Spleen (tissue), 11 donors: Measurements from ENCODE around the gene CLCN7. TPM values are rescaled to one million over a fixed set of nuclear protein-coding genes. Genes with fewer than 3 reads are reported as not detected.
A peak's percentile ranks its signal among the peaks of the same experiment; 100 is the strongest.

Source experiments
- DNase-seq: peaks from one replicate; pipeline ENCODE4 v3.0.0-alpha.2; 2020
- H3K27ac ChIP-seq, 8 donors: fragments of 200-600 bp; sonication (generic) in 7 of 8; 1 replicate in 4 of 8; 2 replicates in 4 of 8; pipeline versions ENCODE4 v1.5.0 to v1.8.0; 2016 to 2021; ENCODE audit warnings: inconsistent platforms in 4 of 8, mild to moderate bottlenecking in 4 of 8, moderate library complexity in 1 of 8
- H3K27me3 ChIP-seq, 7 donors: fragments of 200-600 bp; sonication (generic) in 6 of 7; replicated peaks in 1 of 7; 1 replicate in 4 of 7; 2 replicates in 3 of 7; pipeline versions ENCODE4 v1.5.0 to v1.8.0; 2016 to 2021; ENCODE audit warnings: inconsistent platforms in 3 of 7, mild to moderate bottlenecking in 1 of 7
- H3K36me3 ChIP-seq, 6 donors: fragments of 200-600 bp; sonication (generic) in 5 of 6; 1 replicate in 4 of 6; 2 replicates in 2 of 6; pipeline versions ENCODE4 v1.5.0 to v1.8.0; 2016 to 2021; ENCODE audit warnings: inconsistent platforms in 2 of 6
- H3K4me1 ChIP-seq, 6 donors: fragments of 200-600 bp; sonication (generic) in 5 of 6; 1 replicate in 3 of 6; 2 replicates in 3 of 6; pipeline versions ENCODE4 v1.5.0 to v1.8.0; 2016 to 2021; ENCODE audit warnings: inconsistent platforms in 3 of 6
- H3K4me3 ChIP-seq, 8 donors: fragments of 200-600 bp; sonication (generic) in 7 of 8; 1 replicate in 4 of 8; 2 replicates in 4 of 8; pipeline versions ENCODE4 v1.5.0 to v1.8.0; 2016 to 2021; ENCODE audit warnings: inconsistent platforms in 4 of 8, mild to moderate bottlenecking in 4 of 8, moderate library complexity in 2 of 8
- H3K9me3 ChIP-seq, 8 donors: fragments of 200-600 bp; sonication (generic) in 7 of 8; 1 replicate in 4 of 8; 2 replicates in 4 of 8; pipeline versions ENCODE4 v1.5.0 to v1.8.0; 2016 to 2021; ENCODE audit warnings: inconsistent platforms in 4 of 8
- POLR2A ChIP-seq, 3 donors: fragments of 450-650 bp; IDR thresholded peaks; one replicate each; pipeline ENCODE4 v1.5.1; 2017; ENCODE audit warnings: antibody characterized with exemption in 3 of 3, mild to moderate bottlenecking in 1 of 3
- POLR2AphosphoS5 ChIP-seq, 3 donors: sonication (generic); formaldehyde crosslinking; IDR thresholded peaks; one replicate each; pipeline ENCODE4 v1.5.1; 2017; ENCODE audit warnings: antibody characterized with exemption in 3 of 3
- WGBS, 5 donors: extraction: QIAGEN DNeasy Blood & Tissue Kit in 3 of 5; methylation state at CpG; one replicate each; pipeline versions ENCODE4 v1.1.5 to v1.1.7; 2013 to 2018; 5-methylcytosine and 5-hydroxymethylcytosine counted together
- intact Hi-C: fragments of 100-400 bp; cut with DNase I; formaldehyde crosslinking; loops from one replicate; pipeline ENCODE4 v1.15.0; 2023; ENCODE audit warnings: low total_unique reads
- polyA plus RNA-seq, 3 donors: library from polyadenylated mRNA; stranded (reverse); fragments of 200-250 nt; gene quantifications; one replicate each; pipeline ENCODE4 v1.2.1, GENCODE V29; 2013
- total RNA-seq, 7 donors: library from RNA; depleted of rRNA in 3 of 7; stranded (reverse); fragments of >200 nt in 3 of 7; fragmentation: NEBNext Ultra II Directional in 4 of 7; extraction: Animal tissue kit (Norgen Biotek cat#: 25700) in 4 of 7; gene quantifications; one replicate each; pipeline versions ENCODE4 v1.1.0 to v1.2.1, GENCODE V29; 2016 to 2021
- TF ChIP-seq, protein P1 (sequence below), 11 experiments: fragments of 200-600 bp in 7 of 11; fragments of 450-650 bp in 4 of 11; sonication (generic) in 4 of 11; IDR thresholded peaks in 8 of 11; conservative IDR thresholded peaks in 3 of 11; 1 replicate in 7 of 11; 2 replicates in 4 of 11; pipeline versions ENCODE4 v1.4.0 to v1.8.0; 2016 to 2021; ENCODE audit warnings: antibody characterized with exemption in 11 of 11, inconsistent platforms in 4 of 11, mild to moderate bottlenecking in 1 of 11
- donor health status: healthy with polysubstance abuse.
- donor health status: DM: no; HTN: no; CAD: no; lungs with moderate emphysema.
- donor health status: DM: no; HTN: no; CAD: no.
- donor health status: Bipolar disorder and iron deficiency.
- donor health status: healthy.
- donor health status: DM: no; HTN: no; CAD: no.
- donor health status: DM: yes; HTN: yes; CAD: no.

The CLCN7 gene
- total and polyA plus RNA-seq, 10 donors = 43.2 to 146 (median 115) TPM

DNA sequence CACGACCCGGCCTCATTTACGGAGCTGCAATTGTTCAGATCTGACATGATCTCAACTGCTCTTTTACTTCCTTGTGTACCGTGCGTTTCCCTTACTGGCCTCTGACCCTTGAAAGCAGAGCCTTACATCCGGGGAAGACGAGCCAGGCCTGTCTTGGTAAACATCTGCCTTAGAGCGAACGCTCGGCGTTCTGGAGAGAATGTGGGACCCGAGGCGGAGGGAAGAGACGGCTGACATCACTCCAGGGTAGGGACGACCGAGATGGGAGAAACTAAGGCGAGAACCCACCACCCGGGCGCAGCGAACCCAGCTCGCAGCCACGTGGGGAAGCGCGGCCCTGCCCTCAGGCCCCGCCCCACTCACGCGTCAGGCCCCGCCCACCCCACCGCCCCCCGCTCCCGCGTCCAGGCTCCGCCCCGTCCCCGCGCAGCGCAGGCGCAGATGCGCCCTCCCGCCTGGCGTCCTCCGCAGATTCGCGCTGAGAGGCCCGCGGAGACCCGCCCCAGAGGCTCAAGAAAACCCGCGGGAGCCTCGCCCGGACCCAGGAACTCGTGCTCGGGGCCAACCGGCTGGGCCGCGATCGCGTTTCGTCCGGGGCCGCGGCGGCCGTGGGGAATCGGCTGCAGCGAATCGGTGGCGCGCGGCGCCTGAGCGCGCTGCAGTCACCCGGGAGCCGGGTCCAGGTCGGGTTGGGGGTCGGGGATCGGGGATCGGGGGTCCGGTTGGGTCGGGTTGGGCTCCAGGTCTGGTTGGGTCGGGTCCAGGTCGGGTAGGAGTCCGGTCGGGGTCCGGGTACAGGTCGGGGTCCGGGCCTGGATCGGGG lies 18.3 kb upstream of the CLCN7 start, which contains the start of gene TELO2:
Gene TELO2, plus strand, starts transcription at position 438 of the 823 bp plus-strand sequence. CDS start 922 bp downstream, outside the sequence.
- H3K36me3 ChIP-seq = peaks cover 0 to 39% (median 33%) of the 10 kb centered on the region in 6 donors
- no peak for TF ChIP-seq POLR2A (IDR thresholded peaks at IDR 0.05)
- TF ChIP-seq, protein P1, sequence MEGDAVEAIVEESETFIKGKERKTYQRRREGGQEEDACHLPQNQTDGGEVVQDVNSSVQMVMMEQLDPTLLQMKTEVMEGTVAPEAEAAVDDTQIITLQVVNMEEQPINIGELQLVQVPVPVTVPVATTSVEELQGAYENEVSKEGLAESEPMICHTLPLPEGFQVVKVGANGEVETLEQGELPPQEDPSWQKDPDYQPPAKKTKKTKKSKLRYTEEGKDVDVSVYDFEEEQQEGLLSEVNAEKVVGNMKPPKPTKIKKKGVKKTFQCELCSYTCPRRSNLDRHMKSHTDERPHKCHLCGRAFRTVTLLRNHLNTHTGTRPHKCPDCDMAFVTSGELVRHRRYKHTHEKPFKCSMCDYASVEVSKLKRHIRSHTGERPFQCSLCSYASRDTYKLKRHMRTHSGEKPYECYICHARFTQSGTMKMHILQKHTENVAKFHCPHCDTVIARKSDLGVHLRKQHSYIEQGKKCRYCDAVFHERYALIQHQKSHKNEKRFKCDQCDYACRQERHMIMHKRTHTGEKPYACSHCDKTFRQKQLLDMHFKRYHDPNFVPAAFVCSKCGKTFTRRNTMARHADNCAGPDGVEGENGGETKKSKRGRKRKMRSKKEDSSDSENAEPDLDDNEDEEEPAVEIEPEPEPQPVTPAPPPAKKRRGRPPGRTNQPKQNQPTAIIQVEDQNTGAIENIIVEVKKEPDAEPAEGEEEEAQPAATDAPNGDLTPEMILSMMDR (IDR thresholded peaks at IDR 0.05 in 8 of 11, conservative IDR thresholded peaks at IDR 0.05 in 3 of 11) = peak in 7 of 11 experiments; percentile 11 to 37 (median 25)
- peak; percentile 82 to 87 (median 86) for TF ChIP-seq POLR2AphosphoS5 (IDR thresholded peaks at IDR 0.05)
- H3K27ac ChIP-seq = peak within 1 kb of the TSS; percentile 73 to 94 (median 88)
- H3K9me3 ChIP-seq = no peaks in the 10 kb centered on the region
- intact Hi-C loops = no loop called here
- H3K4me3 ChIP-seq = peak within 1 kb of the TSS; percentile 40 to 93 (median 77)
- WGBS, 5 donors = 0 to 2% (median 1%) methylated on average over 22 to 89 of the region's 89 CpGs
- DNase-seq = peak; percentile 95
- no peaks in the 10 kb centered on the region for H3K27me3 ChIP-seq
- peaks cover 15 to 49% (median 29%) of the 10 kb centered on the region in 6 donors for H3K4me1 ChIP-seq

DNA sequence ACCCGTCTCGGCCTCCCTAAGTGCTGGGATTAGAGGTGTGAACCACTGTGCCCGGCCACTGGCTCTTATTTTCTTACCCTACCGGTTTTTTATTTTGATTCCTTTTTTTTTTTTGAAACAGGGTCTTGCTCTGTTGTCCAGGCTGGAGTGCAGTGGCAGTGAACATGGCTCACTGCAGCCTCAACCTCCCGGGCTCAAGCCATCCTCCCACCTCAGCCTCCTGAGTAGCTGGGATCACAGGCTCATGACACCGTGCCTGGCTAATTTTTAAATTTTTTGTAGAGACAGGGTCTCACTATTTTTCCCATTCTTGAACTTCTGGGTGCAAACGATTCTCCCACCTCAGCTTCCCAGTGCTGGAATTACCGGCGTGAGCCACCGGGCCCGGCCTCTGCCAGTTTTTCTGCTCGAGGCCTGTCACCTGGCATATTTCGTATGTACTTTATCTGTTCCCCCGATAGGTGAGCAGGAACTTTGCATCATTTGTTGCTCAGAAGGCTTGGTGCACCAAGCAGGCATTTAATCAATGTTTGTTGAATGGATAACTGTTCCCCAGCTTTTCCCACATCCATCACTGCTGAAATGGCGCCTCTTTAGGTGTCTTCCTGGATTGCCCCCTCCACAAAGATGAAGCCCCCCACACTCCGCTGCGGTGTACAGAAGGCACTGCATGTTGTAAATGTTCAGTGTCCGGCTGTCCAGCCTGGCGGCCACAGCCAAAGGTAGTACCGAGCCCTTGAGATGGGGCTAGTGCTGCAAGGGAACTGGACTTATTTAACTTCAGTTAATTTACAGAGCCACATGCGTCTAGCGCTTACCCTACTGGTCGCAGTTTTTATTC lies 17.5 kb upstream of the CLCN7 start:
- peak; percentile 79 for DNase-seq
- H3K36me3 ChIP-seq = peaks cover 0 to 31% (median 26%) of the 10 kb centered on the region in 6 donors
- H3K9me3 ChIP-seq = no peaks in the 10 kb centered on the region
- peak overlapping the region; percentile 73 to 94 (median 88) for H3K27ac ChIP-seq
- peak overlapping the region; percentile 40 to 93 (median 77) for H3K4me3 ChIP-seq
- peaks cover 15 to 49% (median 29%) of the 10 kb centered on the region in 6 donors for H3K4me1 ChIP-seq
- 85 to 91% (median 87%) methylated on average over 23 of the region's 23 CpGs for WGBS, 5 donors
- TF ChIP-seq POLR2A (IDR thresholded peaks at IDR 0.05) (no peak), POLR2AphosphoS5 (IDR thresholded peaks at IDR 0.05) (no peak)
- TF ChIP-seq, protein P1 (IDR thresholded peaks at IDR 0.05 in 8 of 11, conservative IDR thresholded peaks at IDR 0.05 in 3 of 11) = no peak
- H3K27me3 ChIP-seq = no peaks in the 10 kb centered on the region
- intact Hi-C loops = no loop called here

DNA sequence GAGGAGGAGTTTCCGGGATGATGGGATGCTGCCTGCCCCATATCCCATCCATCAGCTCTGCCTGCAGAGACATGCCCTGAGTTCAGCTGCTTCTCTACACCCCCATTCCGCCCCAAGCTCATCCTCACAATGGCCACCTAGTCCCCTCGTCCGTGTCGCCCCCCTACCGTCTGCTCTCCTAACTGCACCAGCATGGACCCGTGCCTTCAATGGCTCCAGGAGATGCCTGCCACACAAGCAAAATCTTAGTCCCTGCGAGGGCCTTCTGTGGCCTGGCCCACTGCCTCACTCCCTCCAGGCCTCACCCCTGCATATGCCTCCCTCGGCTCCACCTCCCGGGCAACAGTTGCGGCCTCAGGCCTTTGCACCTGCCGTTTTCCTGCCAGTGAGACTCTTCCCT lies 16.5 kb upstream of the CLCN7 start:
- intact Hi-C loops = no loop called here
- 90 to 97% (median 92%) methylated on average over 12 of the region's 12 CpGs for WGBS, 5 donors
- DNase-seq = peak; percentile 61
- no peaks in the 10 kb centered on the region for H3K27me3 ChIP-seq
- H3K9me3 ChIP-seq = no peaks in the 10 kb centered on the region
- TF ChIP-seq, protein P1 (IDR thresholded peaks at IDR 0.05 in 8 of 11, conservative IDR thresholded peaks at IDR 0.05 in 3 of 11) = no peak
- TF ChIP-seq POLR2A (IDR thresholded peaks at IDR 0.05) = no peak
- TF ChIP-seq POLR2AphosphoS5 (IDR thresholded peaks at IDR 0.05) = no peak
- peaks cover 15 to 48% (median 29%) of the 10 kb centered on the region in 6 donors for H3K4me1 ChIP-seq
- H3K27ac ChIP-seq = no peak overlapping the region
- no peak overlapping the region for H3K4me3 ChIP-seq
- H3K36me3 ChIP-seq = peaks cover 0 to 21% (median 16%) of the 10 kb centered on the region in 6 donors
